ENCODE data around the gene RAD51B.

Gene RAD51B

GRCh38 chr14:68707482-68707881 lies 887.9 kb downstream of the RAD51B start:
- DNase-seq = no peak

- DNase-seq = no peak
Observed at GRCh38 chr14:68708343-68708742, 888.8 kb downstream of the RAD51B start.

DNA sequence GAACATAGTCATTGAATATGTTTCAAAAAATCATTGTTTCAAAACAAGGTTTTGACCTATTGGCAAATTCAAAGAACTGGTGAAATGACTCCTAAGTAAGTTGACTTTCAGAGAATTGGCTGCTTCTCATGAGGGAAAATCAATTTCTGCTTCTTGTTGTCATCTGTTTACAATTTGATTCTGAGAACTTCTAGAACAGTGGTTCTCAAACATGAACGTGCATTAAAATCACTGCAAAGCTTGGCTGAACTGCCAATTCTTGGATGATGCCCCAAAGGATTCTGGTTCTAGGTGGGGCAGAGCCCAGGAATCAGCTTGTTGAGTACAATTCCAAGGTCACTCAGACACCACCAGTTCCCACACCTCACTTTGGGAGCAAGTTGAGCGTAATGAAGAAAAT lies 889.4 kb downstream of the RAD51B start:
- DNase-seq = no peak

DNA sequence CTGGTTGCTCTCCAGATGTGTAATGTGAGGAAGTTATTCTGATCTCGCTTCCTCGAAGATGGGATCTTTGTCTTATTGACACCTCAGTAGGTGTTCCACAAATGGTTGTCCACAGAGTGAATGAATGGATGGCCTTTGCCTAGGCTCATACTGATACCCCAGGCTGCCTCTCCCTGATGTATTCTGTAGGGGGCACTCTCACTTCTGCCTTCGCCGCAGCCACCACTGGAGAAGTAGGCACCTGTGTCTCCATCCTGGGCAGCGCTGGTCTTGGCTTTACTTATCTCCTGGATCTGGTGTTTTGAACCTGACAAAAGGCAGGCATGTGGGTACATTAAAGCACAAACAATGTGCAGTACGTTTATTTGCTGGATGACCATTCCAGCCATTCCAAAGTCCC lies 891.2 kb downstream of the RAD51B start:
- no peak for DNase-seq

DNA sequence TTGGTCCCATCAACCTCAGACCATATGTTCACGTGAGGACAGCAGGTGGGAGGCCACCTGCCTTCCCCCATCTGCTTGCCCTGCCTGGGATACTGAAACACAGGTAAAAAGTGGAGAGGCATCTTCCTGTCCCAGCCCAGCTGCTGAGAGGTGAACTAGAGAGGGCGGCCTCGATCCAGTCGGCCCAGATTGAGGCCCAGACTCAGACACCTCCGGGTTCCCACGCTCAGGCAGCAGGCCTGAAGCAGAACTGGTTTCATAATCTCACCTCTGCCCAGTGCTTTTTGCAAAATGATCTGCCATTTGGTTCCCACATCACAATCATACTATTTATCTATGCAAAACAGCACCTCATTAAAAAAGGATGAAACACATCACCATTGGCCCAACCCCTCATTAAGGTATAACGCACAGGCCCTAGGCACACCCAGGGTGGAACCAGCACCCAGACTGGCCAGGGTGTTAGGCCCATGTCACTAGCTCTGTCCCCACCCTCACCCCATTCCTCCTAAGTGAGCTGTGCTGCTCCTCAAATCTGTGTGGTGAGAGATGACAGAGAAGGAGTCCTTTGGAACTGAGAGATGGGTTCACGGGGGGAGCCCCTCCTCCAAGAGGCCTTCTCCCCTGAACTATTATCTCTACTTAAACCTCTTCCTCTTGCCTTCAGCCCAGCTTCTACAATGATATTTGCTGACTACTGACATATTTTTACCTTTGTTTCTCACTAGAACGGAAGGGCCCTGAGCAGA lies 892.2 kb downstream of the RAD51B start:
- peak; percentile 55 for DNase-seq

DNA sequence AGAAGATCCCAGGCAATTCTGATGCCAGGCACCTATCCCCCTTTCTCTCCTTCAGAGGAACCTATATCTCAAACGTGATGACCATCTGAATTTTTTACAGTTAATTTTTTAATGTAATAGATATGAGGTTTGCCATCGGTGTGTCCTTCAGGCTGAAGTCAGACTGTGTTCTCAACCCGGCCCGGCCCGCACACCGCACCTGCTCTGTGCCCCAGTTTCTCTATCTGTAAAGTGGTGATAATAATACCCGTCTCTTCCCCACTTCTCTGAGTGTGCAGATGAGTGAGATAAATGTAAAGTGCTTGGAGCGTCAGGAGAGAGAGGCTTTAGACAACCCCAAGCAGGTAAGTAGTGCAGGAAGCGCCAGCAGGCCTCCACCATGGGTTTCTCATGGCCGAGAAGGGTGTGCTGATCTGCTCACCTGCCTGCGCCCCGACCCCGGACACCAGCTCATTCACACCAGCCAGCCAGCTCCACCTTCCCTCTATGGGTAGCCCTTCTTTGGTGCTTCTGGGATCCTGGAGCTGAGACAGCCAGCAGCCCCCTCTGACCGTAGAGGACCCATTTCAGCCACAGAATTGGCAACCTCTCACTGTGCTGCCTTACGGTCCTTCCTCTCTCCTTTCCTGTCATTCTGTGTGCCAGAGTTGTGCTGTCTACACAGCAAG lies 893.3 kb downstream of the RAD51B start:
- DNase-seq = no peak

GRCh38 chr14:68713782-68714181 lies 894.2 kb downstream of the RAD51B start:
- DNase-seq = no peak

DNA sequence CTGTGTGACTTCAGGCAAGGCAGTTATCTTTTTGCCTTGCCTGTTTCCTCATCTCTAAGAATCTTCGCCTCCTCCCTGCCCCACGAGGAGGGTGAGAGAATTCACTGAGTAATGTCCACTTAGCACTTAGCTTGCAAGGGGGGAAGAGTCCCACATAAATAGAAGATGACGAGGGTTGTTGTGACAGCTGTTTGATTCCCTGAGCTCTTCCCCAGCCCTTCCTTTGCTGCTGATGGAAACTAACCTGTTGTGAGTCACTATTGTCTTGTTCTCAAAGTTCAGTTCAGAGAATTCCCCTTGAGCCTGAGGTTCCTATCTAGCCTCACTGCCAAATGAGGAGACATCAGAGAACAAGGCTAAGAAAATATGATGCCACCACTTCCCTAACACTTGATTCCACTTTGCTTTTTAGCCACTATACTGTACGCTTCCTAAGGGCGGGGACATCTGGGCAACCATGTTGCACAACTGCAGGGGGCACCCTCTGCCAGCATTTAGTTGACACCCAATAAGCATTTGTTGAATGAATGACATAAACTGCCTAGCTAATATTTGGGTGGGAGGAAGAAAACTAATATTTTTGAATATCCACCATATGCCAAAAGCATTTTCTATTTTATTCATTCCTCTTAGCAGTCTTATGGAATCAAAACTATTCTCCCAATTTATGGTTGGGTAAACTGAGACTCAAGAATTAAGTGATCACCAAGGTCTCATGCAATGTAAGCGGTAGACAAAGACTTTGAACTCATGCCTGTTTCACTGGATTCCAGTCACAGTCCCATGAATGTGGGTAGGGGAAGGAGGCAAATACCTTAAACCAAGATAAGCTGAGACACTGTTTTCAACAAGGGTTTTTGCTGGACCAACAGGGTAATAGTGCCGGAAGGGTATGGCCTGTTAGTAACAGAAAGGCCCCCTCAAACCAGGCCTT lies 895.7 kb downstream of the RAD51B start:
- DNase-seq = no peak

DNA sequence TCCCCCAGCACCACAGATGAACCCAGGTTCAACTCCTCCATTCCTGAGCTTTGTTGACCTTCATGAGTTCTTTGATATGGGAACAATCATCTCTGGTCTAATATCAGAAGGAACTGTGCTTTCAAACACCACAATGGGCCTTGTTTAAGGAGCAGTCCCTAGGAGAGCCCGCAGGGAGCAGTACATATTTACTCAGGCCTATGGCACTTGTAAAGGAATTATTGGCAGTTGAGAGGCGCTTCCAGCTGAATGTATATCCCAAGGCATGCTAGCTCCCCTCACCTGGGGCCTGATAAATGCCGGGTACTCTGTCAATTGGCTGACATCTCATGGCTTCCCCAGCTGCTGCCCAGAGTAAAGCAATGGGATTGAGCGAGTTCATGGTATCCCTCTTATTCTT lies 897.1 kb downstream of the RAD51B start:
- no peak for DNase-seq

GRCh38 chr14:68718023-68718990 lies 898.7 kb downstream of the RAD51B start:
- no peak for DNase-seq

DNA sequence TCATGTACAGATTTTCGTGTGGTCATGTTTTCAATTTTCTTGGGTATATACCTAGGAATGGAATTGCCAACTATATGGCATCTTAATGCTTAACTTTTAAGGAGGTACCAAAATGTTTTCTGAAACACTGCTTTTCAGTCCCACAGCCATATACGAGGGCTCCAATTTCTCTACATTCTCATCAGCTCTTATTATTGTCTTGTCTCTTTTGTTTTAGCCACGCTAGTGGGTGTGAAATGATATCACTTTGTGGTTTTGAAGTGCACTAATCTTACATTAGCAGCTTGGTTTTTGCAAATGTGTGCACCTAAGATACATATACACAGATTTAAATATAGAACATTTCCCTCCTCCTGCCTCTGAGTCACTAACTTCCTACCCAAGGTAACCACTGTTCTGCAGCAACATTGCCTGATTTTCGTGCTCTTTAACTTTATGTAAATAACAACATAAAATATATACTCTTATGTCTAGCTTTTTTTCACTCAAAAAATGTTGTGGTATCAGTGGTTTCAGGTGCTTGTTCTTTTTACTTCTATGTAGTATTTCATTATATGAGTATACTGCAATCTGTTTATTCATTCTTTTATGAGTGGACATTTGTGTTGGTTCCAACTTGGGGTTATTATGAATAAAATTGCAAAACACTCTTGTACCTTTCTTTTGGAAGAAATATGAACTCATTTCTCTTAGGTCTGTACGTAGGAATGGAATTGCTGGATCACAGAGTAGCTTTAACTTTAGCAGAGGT lies 900.2 kb downstream of the RAD51B start:
- DNase-seq = no peak

DNA sequence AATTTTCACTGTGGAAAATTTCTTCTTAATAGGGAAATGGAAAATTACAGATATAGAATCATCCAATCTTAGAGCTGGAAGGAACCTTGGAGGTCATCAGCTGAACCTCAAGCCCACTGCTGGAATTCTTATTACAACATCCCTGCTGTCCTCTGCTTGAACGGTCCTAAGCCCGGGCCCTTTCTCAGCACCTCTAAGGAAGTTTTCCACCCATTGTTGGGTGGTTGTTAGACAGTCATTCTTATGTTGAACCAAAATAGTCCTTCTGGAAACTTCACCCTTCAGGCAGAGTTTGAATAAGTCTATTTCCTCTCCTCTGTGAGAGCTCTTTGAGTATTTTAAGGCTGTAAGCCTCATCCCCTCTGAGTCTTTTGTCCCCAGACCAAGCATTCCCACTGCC lies 902.6 kb downstream of the RAD51B start:
- DNase-seq = no peak

DNA sequence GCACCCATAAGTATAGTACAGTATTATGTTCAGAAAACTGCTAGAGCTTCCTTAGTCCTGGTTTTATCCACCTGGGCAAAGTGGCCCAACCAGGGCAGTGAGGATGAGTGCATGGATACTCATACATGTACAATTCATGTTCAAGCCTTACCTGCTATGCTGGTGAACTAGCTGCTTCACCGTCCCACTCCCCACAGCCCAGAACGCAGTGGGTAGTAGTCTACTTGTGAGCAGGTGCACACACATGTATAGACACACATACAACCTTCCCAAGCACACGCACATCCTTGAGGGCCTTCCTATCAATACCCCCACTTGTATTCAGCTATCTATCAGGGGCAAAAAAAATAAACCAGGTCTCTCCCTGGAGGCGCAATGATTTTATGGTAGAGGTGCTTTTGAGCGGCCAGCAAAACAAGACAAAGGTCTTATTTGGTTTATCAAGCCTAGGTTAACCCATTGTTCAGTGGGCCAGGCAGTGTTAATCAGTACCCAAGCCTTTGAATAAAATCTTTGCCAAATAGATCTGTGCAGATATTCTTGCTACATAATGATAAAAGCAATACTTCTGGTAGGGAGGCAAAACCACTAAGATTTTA lies 903.5 kb downstream of the RAD51B start:
- DNase-seq = no peak

- DNase-seq = no peak
Observed at GRCh38 chr14:68723808-68724268, 904.3 kb downstream of the RAD51B start.

DNA sequence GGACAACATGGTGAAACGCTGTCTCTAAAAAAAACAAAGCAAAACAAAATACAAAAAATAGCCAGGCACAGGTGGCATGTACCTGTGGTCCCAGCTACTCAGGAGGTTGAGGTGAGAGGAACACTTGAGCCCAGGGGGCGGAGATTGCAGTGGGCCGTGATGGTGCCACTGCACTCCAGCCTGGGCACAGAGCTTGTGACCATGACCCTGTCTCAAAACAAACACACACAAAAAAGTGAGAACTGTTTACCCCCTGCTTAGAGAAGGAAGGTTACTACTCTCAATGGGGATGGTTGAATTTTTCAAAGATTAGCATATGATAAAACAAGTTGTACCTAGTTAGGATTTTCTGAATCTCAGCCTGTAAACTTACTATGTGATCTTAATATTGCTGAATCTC lies 905.3 kb downstream of the RAD51B start:
- no peak for DNase-seq

GRCh38 chr14:68726093-68726695 lies 906.6 kb downstream of the RAD51B start:
- DNase-seq = no peak

- no peak for DNase-seq
Observed at GRCh38 chr14:68727315-68728047, 907.9 kb downstream of the RAD51B start.

DNA sequence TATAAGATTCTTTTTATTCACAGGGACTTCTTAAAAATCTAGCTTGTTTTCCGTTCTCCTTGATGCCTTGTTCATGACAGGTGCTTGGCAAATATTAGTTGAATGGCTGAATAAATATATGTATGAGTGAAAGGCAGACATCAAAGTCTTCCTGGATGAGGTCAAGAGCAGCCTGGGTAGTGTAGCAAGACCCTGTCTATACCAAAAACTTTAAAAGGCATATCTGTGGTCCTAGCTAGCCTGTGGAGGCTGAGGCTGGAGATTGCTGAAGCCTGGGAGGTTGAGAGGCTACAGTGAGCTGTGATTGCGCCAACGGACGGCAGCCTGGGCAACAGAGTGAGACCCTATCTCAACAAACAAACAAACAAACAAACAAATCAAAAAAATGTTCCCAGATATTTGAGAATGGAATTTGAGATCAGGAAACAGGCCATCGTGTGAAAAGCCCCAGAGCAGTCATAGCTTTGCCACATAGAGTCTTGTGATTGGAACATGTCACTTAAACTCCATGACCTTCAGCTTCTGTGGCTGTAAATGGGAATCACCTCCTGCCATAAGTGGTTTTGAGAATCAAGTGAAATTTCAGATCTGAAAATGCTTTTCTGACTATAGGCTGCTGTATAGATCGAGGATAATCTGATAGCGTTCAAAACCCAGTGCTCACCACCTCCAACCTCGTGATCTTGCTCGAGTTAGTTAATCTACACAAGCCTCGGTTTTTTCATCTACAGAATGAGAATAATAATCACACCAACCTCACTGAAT lies 908.9 kb downstream of the RAD51B start:
- DNase-seq = no peak

DNA sequence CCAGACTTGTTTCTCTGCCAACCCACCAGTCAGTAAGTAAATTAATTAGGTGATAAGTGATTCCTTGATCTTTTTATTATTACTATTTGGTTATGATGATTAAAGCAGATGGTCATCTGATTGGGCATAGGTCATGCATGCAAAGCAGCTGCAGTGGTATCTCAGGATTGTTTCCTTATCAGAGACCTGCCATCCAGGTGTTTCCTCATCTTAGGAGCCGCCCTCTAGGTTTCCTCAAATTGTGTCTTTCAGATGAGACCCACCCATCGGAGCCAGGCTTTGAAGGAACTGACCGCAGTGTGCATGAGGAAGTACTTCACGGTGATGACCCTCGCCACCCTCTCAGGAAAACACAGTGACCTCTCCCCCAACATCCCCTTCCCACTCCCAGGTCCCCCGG lies 910.0 kb downstream of the RAD51B start:
- no peak for DNase-seq

Data from NCI-H526 treated with DMSO at 0.1 percent for 48 hours (cell line).